Activated CD4-positive, CD25-positive, alpha-beta regulatory T cell treated with anti-CD3 and anti-CD28 coated beads, Interleukin-2, amount 50 U/mL, for 16 hours (primary cell): ENCODE results near the gene PSME4.
"Not testable (repeated sequence)": the region's sequence is repeated elsewhere in the genome, so short reads cannot be mapped to it uniquely, and the experiment has no call there.

Source experiments
- DNase-seq: peaks from one replicate; pipeline ENCODE4 v3.0.0-alpha.2; 2020; ENCODE audit warnings: low read depth, low spot score

Gene PSME4

DNA sequence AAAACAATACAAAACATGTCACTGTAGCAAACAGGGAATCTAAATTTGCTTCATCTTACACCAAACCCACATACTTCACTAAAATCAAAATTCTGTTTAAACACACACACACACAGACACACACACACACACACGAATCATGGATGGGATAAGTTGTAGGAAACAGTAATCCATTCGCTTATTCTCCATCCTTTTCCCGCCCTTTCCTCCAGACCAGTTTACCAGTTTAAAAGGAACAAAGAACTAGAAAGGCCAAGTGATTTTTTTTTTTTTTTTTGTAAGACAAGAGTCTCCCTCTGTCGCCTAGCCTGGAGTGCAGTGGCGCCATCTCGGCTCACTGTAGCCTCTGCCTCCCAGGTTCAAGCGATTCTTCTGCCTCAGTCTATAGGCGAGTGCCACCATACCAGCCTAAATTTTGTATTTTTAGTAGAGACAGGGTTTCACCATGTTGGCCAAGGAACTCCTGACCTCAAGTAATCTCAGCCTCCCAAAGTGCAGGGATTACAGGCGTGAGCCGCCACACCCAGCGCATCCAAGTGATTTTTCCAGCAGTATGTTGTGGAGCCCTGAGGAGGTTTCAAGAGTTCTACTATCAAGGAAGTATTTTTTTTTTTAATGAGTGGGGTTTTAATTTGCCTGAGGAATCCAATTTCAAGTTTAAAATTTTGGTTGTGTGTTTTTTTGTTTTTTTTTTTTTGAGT, 5.7 kb downstream of the PSME4 start:
- no peak for DNase-seq

- DNase-seq: no peak
Observed at GRCh38 chr2:53964257-53964952, 6.4 kb downstream of the PSME4 start.

GRCh38 chr2:53961478-53962216, 9.1 kb downstream of the PSME4 start:
- not testable (repeated sequence) for DNase-seq

- DNase-seq: no peak
Observed at GRCh38 chr2:53960476-53960875, 10.3 kb downstream of the PSME4 start.

- DNase-seq: no peak
Observed at GRCh38 chr2:53958443-53958842, 12.3 kb downstream of the PSME4 start.

GRCh38 chr2:53952519-53952918, 18.3 kb downstream of the PSME4 start:
- DNase-seq: no peak

- DNase-seq: no peak
Observed at GRCh38 chr2:53949457-53949856, 21.3 kb downstream of the PSME4 start.

DNA sequence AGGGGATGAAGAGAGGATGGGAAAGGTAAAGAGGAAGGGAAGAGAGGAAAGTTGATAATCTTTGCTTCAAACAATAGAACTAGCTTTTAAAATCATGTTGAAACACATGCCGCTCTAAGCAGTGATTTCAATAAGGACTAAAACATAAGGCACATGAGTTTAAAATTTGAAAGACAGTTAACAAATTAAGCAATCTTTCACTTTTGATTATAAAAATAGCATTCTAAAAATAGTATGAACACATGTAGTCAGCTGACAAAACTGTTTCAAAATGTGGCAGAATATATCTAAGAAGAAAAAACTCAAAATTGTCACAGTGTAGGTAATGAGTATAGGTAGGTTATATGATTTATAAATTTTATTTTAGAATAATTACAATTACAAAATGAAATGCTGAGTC, 25.3 kb downstream of the PSME4 start:
- DNase-seq: no peak

DNA sequence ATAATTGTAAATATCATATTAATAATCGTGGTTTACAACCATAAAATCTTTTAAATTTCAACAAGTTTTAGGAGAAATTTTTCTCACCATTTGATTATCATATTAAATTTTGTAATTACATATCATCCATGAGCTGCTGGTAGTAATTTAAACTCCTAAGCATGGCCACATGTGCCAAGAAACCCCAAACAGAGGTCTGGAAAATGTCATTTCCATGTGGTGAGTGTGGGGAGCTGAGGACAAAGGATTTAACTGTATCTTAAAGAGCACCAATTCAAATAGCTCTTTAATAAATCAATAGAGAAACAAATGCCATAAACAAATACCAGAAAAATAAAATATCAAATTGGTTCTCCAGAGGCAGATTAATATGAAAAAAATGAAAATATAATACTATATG, 26.3 kb downstream of the PSME4 start:
- DNase-seq: no peak

- no peak for DNase-seq
Observed at GRCh38 chr2:53942280-53942679, 28.5 kb downstream of the PSME4 start.

GRCh38 chr2:53941749-53942148, 29.0 kb downstream of the PSME4 start:
- DNase-seq: no peak

DNA sequence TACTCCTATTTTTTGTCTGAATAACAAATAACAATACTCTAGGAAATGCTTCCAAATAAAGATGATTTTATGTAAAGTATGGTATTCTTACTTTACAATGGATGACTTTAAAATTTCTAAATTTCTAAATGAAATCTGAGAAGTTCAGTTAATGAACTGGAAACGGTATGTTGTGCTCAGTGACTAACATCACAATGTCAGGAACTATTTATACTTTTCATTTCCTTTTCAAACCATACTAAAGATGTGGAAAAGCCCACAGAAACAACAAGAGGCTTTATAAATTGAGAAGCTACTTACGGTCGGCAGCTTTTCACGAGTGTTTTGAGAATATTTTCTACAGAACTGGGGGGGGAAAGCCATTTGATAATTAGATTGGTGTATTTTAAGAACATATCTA, 31.1 kb downstream of the PSME4 start:
- no peak for DNase-seq

GRCh38 chr2:53938904-53939303, 31.9 kb downstream of the PSME4 start:
- DNase-seq: no peak

DNA sequence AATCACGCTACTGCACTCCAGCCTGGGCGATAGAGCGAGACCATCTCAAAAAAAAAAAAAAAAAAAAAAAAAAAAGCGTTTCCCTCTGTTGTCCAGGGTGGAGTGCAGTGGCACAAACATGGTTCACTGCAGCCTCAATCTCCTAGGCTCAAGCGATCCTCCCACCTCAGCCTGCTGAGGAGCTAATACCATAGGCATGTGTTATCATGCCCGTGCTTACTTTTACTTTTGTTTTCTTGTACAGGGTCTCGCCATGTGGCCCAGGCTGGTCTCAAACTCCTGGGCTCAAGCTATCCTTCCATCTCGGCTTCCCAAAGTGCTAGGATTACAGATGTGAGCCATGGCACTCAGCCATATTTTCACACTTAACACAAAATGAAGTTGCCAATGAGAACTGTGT, 37.5 kb downstream of the PSME4 start:
- DNase-seq: no peak

GRCh38 chr2:53926321-53926720, 44.5 kb downstream of the PSME4 start:
- DNase-seq: not testable (repeated sequence)

- DNase-seq: no peak
Observed at GRCh38 chr2:53913721-53914120, 57.1 kb downstream of the PSME4 start.

DNA sequence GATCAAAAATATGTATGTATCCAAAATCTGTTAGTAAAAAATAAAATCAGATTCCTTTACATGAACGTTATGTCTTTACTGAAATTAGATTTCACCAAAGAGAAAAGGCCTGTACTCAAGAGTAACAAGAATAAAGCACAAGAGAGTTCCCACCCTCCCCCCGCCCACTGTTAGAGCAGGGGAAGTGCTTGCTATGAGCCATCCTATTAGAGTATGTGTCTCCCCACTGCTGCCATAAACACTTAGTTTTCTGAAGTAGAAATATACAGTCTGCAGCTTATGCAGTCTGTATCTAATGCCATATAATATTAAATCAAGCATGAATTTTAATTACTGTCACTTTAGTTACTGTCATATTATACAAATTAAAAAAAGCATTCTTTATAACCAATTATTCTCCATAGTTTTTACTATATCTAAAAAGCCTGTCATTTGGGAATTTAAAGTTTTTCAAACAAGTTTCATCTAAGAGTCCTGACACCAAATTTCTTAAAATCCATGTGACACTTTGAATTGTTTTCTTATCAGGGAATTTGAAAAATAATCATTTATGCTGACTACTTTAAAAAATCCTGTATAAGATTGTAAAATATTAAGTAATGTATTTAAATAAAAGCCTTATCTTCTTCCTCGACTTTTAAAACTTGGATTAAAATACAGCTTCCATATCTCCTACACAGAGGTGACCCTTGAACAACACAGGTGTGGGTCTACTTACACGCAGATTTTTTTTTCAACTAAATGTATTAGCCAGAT, 59.2 kb downstream of the PSME4 start:
- DNase-seq: no peak

DNA sequence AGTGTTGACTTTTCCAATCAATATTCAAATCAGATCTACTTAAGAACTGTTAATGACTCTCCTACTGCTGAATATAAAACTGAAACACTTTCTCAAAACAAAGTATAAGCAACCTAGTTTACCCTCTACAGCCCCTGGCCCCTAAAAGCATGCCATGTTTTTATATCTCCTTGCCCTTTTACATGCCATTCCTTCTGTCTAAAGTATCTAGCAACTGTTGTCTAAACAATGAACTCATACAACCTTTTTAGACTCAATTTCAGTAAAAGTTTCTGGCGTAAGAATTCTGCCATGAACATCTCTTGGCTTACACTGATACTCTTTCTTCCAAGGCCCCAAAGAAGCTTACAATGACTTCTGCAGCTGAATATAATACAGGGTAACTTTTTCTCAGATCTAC, 63.2 kb downstream of the PSME4 start:
- DNase-seq: no peak

DNA sequence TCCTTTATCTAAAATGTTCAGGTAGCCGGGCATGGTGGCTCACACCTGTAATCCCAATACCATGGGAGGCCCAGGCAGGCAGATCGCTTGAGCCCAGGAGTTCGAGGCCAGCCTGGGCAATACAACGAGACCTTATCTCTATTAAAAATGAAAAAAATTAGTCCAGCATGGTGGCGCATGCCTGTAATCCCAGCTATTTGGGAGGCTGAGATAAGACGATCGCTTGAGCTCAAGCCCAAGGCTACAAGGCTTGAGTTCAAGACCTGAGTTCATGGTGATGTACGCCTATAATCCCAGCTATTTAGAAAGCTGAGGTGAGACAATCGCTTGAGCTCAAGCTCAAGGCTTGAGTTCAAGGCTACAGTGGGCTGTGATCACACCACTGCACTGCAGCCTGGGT, 65.4 kb downstream of the PSME4 start:
- DNase-seq: no peak

- no peak for DNase-seq
Observed at GRCh38 chr2:53903011-53903410, 67.8 kb downstream of the PSME4 start.

DNA sequence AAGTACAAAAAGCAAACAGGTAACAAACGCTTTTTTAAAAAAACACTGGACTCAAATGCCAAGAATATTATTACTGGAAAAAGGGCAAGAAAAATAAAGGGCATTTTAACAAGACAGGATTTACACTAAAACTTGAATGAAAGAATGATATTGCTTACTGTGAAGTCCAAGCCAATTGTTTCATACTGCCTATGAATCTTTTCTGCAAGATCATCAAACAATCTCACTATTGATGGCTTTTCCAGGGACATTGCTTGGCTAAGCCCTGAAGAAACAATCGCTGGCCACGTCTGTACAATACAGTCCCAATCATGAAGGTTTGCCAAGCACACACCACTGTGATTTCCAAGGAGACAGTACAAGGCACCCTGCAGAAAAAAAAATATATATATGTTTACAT, 69.6 kb downstream of the PSME4 start:
- DNase-seq: no peak

GRCh38 chr2:53896864-53897263, 73.9 kb downstream of the PSME4 start:
- DNase-seq: no peak
